Measurements from ENCODE around the gene NMNAT2. TPM values are rescaled to one million over a fixed set of nuclear protein-coding genes. Genes with fewer than 3 reads are reported as not detected.

NMNAT2 gene
- total RNA-seq, 1 donor from 2014 or later, result 0.49 TPM

GRCh38 chr1:183435497-183435896 is 17.3 kb upstream of the NMNAT2 start:
- H3K27me3 Mint-ChIP-seq (ENCODE audit: insufficient read depth, low read depth), result peaks cover 3% of the 10 kb centered on the region
- H3K36me3 Mint-ChIP-seq, result no peaks in the 10 kb centered on the region
- H3K27ac ChIP-seq, result no peak overlapping the region
- no peak overlapping the region for H2AFZ ChIP-seq (replicated peaks)
- no peaks in the 10 kb centered on the region for H3K9me3 Mint-ChIP-seq
- H3K9me3 ChIP-seq (ENCODE audit: low read depth), result no peaks in the 10 kb centered on the region
- no peaks in the 10 kb centered on the region for H4K20me1 ChIP-seq (ENCODE audit: low read depth)
- TF ChIP-seq EZH2phosphoT487 (IDR thresholded peaks at IDR 0.05) (no peak), CTCF (IDR thresholded peaks at IDR 0.05) (no peak), EZH2 (IDR thresholded peaks at IDR 0.05) (no peak)
- no peak overlapping the region for H3K4me3 ChIP-seq
- DNase-seq (ENCODE audit: low spot score), result no peak
- H3K27ac Mint-ChIP-seq, result no peak overlapping the region
- no peak overlapping the region for H3K4me3 Mint-ChIP-seq
- no peak overlapping the region for H3K4me2 ChIP-seq
- no peaks in the 10 kb centered on the region for H3K4me1 ChIP-seq
- H3K9ac ChIP-seq, result no peak overlapping the region
- no peaks in the 10 kb centered on the region for H3K4me1 Mint-ChIP-seq
- no peaks in the 10 kb centered on the region for H3K79me2 ChIP-seq (ENCODE audit: low read depth)
- no peaks in the 10 kb centered on the region for H3K36me3 ChIP-seq
- no peaks in the 10 kb centered on the region for H3F3A ChIP-seq (ENCODE audit: low read depth)
- H3K27me3 ChIP-seq, result no peaks in the 10 kb centered on the region

DNA sequence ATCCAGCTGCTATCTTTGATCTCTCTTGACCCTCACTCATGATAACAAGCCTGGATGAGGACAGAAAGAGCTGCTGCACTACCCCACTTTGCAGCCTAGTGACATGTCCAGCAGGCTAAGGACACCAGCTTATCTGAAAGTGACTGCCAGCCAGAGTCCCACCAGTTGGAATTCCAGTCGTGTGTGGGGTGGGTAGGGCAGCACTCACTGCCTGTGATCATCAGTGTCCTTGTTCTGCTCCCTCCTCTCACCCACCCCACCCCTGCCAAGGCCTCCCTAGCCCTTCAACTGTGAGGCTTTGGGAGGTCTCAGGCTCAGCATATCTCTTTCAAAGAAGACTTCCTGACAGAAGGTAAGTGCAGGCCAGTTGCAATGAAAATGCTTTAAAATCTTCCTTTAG is 15.5 kb upstream of the NMNAT2 start:
- no peaks in the 10 kb centered on the region for H3K4me1 Mint-ChIP-seq
- Histone ChIP-seq H3K9ac (no peak overlapping the region), H3K27me3 (no peaks in the 10 kb centered on the region), H4K20me1 (ENCODE audit: low read depth) (no peaks in the 10 kb centered on the region), H3K27ac (no peak overlapping the region), H3F3A (ENCODE audit: low read depth) (no peaks in the 10 kb centered on the region), H3K9me3 (ENCODE audit: low read depth) (no peaks in the 10 kb centered on the region), H3K36me3 (no peaks in the 10 kb centered on the region), H3K4me2 (no peak overlapping the region), H3K4me3 (no peak overlapping the region), H3K4me1 (no peaks in the 10 kb centered on the region), H2AFZ (replicated peaks) (no peak overlapping the region), H3K79me2 (ENCODE audit: low read depth) (no peaks in the 10 kb centered on the region)
- peaks cover under 1% of the 10 kb centered on the region for H3K9me3 Mint-ChIP-seq
- TF ChIP-seq EZH2phosphoT487 (IDR thresholded peaks at IDR 0.05) (no peak), CTCF (IDR thresholded peaks at IDR 0.05) (no peak), EZH2 (IDR thresholded peaks at IDR 0.05) (no peak)
- no peak overlapping the region for H3K27ac Mint-ChIP-seq
- no peak for DNase-seq (ENCODE audit: low spot score)
- peaks cover 2% of the 10 kb centered on the region for H3K36me3 Mint-ChIP-seq
- H3K27me3 Mint-ChIP-seq (ENCODE audit: insufficient read depth, low read depth), result peaks cover 4% of the 10 kb centered on the region
- no peak overlapping the region for H3K4me3 Mint-ChIP-seq

DNA sequence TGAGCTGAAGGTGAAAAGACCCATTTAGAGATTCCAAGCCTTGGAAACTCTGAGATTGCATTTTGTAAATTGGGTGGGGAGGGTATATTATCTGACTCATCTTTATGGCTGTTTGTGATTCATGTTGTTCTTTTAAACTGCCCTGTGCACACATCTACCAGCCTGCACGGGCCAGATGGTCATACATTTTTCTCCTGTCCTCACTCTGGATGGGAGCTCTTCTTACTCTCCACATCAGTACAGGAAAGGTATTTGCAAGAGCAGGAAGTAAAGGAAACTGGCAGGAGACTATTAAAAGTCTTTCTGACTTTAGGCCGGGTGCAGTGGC is 14.3 kb upstream of the NMNAT2 start:
- Histone ChIP-seq H3F3A (ENCODE audit: low read depth) (no peaks in the 10 kb centered on the region), H3K79me2 (ENCODE audit: low read depth) (no peaks in the 10 kb centered on the region), H2AFZ (replicated peaks) (no peak overlapping the region), H3K4me3 (no peak overlapping the region), H3K4me1 (no peaks in the 10 kb centered on the region), H3K27ac (no peak overlapping the region), H3K9me3 (ENCODE audit: low read depth) (no peaks in the 10 kb centered on the region), H3K36me3 (no peaks in the 10 kb centered on the region), H3K4me2 (no peak overlapping the region), H3K27me3 (no peaks in the 10 kb centered on the region), H3K9ac (no peak overlapping the region), H4K20me1 (ENCODE audit: low read depth) (no peaks in the 10 kb centered on the region)
- H3K27ac Mint-ChIP-seq, result no peak overlapping the region
- no peak for DNase-seq (ENCODE audit: low spot score)
- TF ChIP-seq EZH2phosphoT487 (IDR thresholded peaks at IDR 0.05) (no peak), EZH2 (IDR thresholded peaks at IDR 0.05) (no peak), CTCF (IDR thresholded peaks at IDR 0.05) (no peak)
- H3K4me3 Mint-ChIP-seq, result no peak overlapping the region
- H3K9me3 Mint-ChIP-seq, result peaks cover 3% of the 10 kb centered on the region
- H3K27me3 Mint-ChIP-seq (ENCODE audit: insufficient read depth, low read depth), result peaks cover 5% of the 10 kb centered on the region
- peaks cover 2% of the 10 kb centered on the region for H3K36me3 Mint-ChIP-seq
- H3K4me1 Mint-ChIP-seq, result no peaks in the 10 kb centered on the region
